GM15510 (cell line): ENCODE data around the gene LZTR1.

Source experiments
- POLR2A ChIP-seq: IDR thresholded peaks from 3 replicates; pipeline ENCODE4 v1.6.1; 2011; ENCODE audit warnings: borderline replicate concordance; ENCODE audit not compliant: insufficient read length; ENCODE audit errors: extremely low read depth

LZTR1 gene

DNA sequence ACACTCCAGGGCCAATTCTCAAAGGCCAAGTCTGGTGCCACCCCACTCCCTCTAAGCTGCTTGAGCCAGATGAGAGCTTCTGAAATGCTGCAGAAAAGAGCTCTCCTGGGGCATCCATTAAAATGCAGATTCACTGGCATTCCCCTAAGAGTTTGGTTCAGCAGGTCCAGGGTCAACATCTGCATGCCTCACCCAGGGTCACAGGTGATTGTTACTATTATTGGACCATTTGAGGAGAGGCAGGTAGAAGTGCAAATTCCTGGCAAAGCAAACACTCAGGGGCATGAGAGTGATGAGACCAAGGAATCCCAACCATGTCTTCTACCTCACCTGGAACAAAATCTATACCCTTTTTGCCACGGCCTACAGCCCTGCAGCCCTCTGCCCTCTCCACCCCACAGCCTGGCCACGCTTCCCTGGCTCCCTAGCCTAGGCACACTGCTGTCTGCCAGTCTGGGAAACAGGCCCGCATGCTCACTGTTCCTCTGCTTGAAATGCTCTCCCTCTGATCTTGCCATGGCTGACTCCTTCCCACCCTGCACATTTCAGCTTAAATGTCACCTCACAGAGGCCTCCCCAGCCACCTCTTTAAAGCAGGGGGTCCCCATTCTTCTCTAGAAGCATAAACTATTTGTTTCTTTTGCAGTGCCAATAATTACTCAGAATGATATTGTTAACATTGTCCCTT lies 28.5 kb downstream of the LZTR1 start:
- TF ChIP-seq POLR2A: no peak

DNA sequence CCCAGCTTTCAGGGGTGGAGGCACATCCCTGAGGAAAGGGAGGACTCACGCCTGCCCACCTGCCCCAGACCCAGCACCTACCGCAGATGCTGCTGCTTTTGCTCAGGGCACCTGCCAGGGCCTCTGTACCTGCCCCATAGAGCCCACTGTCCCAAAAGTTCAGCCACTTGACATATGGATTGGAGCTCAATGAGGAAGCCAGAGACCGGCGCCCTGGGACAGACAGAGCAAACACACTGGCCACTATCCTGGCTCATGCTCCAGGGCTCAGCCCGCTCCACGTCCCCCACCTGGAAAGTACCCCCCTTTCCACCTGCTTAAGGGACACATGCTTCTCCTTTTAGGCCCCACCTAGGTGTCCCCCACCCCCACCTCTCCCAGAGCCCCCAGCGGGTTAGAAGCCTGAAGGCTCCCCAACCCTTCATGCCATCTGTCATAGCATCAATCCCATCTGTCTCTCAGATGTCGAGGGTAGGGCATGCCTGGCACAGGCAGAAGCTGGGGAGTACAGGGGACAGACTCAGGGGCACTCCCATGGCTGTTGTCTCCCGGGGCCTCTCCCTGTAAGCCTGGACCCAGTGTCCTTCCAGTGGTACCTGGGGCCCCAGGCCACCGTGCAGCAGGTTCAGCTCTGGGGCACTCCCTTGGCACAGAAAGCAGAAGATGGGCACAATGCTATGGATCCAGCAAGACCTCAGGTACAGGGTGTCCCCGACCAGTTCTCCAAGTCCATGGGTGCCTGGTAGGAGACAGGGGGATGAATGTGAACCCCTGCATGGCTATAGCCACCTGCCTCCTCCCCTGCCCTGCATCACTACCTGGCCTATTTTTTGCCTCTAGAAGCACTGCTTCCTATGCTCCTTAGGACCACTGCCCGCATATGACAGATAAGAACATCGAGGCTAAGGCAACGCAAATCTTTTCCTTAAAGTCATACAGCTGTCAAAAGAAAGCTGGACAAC lies 30.6 kb downstream of the LZTR1 start:
- no peak for TF ChIP-seq POLR2A

GRCh38 chr22:21013657-21014201 lies 31.6 kb downstream of the LZTR1 start:
- TF ChIP-seq POLR2A: no peak

DNA sequence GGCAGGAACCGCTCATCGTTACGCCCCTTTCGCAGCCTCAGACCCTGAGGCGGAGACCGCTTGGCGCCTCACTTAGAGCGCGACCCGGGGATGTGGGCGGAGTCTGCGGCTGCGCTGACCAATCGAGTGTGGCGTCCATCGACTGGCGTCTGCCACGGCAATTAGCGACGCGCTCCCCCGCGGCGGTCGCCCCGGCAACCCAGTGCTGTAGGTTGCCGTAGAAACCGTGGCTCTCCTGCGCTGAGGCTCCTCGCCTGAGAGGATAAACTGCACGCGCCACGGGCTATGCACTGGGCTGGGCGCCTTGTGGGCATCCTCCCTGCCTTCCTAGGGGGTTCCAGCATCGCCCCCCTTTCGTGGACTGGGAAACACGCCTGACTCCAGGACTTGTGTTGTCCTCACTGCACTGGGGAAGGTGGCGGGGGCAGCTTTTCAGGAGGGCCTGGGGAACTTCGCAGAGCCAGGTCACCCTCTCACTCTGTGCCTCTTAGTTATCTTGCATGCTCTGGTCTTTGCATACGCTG lies 32.2 kb downstream of the LZTR1 start:
- TF ChIP-seq POLR2A: peak; percentile 29

DNA sequence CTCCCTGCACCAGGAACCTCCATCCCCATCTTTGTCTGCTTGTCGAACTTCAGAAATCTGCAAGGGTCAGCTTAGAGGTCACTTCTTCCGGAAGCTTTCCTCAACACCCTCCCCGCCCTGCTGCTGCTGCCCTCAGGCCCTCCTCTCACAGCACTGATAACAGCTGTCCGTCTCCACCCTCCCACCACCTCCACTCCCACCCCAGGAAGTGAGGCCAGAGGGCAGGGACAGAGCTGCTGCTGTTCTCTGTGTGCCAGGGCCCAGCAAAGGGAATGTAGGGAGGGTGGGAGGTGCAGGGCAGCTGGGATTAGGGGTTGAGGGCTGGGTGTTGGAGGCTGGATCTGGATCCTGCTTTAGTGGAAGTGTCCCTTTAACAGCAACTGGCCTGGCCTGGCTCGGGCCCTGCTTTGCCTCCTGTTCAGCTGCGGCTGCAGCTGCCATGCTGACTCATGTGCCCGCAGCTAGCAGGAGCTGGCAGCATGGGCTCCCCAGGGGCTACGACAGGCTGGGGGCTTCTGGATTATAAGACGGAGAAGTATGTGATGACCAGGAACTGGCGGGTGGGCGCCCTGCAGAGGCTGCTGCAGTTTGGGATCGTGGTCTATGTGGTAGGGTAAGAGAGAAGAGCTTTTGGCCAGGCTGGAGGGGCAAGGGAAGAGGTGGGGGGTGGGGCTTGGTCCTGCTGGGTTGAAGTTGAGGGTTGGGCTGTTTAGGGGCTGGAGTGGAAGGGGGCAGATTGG lies 32.8 kb downstream of the LZTR1 start, which contains the start of gene P2RX6:
P2RX6 (plus strand) TSS at position 440 of the 740 bp plus-strand sequence; CDS start at position 450, 10 bp downstream.
- TF ChIP-seq POLR2A: no peak

- TF ChIP-seq POLR2A: no peak
These were observed 33.4 kb downstream of the LZTR1 start for GRCh38 chr22:21015466-21016006.

DNA sequence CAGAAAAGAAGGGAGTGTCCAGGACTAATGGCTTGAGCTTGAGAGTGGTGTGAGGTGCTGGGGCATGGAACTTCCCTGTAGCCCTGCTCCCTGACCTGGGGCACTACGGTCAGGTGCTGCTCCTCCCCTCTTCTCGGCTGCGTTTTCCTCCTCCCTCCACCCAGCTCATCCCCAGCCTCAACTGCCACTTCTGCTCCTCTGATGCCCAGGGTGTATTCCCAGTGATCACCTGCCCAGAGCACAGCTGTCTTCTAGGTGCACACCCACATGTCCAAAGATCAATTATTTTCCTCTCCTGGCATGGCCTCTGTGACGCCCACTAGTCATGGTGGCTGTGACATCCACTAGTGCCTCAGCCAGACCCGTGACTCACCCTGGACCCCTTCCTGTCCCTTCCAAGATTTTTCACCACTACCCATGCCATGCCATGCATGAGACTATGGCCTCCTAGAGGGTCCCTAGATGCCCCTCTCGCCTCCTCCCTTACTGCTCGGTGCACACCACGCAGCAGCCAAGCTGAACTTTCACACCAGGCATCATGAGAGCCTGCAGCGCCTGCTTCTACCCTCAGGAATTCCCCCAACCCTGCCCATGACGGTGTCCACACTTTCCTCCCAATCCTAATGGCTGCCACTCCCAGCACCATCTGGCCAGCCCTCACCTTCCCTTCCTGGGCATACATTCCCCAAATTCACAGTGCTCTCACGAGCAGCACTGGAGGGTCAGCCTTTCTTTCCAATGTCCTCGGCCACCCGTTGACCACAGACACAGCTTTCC lies 34.7 kb downstream of the LZTR1 start:
- no peak for TF ChIP-seq POLR2A

- TF ChIP-seq POLR2A: no peak
These were observed 36.2 kb downstream of the LZTR1 start for GRCh38 chr22:21018314-21018713.

DNA sequence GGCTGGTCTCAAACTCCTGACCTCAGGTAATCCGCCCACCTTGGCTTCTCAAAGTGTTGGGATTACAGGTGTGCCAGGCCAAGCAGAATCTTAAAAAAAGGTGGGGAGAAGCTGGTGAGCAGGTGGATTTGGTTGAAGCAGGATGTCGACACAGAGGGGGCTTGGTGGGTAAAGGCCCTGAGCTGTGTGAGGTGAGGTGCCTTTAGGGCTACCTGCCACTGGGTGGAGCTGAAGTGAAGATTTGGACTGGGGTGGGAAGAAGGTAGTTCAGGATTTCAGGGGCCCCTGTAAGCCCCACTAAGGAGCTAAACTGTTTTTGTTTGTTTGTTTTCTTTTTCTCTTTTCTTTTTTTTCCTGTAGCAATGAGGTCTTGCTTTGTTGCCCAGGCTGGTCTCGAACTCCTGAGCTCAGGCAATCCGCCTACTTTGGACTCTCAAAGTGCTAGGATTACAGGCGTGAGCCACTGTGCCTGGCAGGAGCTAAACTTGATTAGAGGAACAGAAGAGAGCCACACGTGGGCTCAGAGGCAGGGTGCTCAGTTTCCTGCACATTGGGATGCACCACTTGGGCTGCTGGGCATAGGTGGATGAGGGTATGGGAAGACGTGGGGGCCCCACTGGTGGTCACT lies 38.8 kb downstream of the LZTR1 start:
- TF ChIP-seq POLR2A: no peak

- TF ChIP-seq POLR2A: no peak
These were observed 40.4 kb downstream of the LZTR1 start for GRCh38 chr22:21022507-21022906.

DNA sequence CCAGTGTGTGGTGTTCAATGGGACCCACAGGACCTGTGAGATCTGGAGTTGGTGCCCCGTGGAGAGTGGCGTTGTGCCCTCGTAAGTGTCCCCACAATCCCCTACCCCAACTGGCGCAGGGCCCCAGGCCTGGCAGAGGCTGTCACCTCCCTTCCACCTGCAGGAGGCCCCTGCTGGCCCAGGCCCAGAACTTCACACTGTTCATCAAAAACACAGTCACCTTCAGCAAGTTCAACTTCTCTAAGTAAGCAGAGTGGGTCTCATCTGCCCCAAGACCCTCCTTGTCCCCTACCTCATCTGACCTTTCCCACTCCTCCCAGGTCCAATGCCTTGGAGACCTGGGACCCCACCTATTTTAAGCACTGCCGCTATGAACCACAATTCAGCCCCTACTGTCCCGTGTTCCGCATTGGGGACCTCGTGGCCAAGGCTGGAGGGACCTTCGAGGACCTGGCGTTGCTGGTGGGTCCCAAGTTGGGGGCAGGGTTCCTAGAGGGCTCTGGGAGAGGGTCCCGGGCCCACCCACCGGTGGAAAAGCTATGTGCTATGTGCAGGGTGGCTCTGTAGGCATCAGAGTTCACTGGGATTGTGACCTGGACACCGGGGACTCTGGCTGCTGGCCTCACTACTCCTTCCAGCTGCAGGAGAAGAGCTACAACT lies 41.0 kb downstream of the LZTR1 start:
- TF ChIP-seq POLR2A: no peak

- TF ChIP-seq POLR2A: no peak
These were observed 43.2 kb downstream of the LZTR1 start for GRCh38 chr22:21025266-21025665.
